Right hindlimb (tissue), 1 donor: ENCODE results near the gene S100A16.

Experiments
- DNase-seq: peaks from one replicate; pipeline ENCODE4 v3.0.0-alpha.2; 2018

The S100A16 gene

DNA sequence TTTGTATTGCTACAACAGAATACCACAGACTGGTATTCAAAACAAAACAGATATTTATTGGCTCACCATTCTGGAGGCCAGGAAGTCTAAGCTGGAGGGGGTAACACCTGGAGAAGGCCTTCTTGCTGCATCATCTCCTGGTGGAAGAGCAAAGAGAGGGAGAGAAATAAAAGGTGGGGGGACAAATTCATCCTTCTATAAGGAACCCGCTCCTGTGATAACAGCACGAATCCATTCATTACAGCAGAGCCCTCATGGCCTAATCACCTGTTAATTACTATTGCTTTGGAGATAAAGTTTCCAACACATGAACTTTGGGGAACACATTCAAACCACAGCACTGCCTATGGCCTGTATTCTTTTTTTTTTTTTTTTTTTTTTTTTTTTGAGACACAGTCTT lies 52.7 kb downstream of the S100A16 start:
- DNase-seq, result no peak

DNA sequence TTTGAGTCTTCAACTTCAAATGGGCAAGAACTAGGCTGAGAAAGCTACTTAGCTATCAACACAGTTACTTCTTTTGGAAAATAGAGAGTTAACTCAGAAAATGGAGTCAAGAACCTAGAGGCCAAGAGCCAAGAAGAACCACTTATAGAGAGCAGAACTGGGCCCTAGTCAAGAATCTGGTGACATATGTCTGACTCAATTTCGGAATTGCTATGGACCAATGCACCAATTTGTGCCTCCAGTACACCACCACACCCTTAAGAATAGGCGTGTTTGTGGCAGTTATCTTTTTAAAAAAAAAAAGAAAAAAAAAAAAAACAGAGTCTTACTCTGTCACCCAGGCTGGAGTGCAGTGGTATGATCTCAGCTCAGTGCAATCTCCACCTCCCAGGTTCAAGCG lies 55.1 kb downstream of the S100A16 start:
- DNase-seq, result no peak
